GM21423 (cell line): ENCODE data around the gene TRIO.

Experiments
- ATAC-seq: cut with Tn5 transposase; IDR thresholded peaks from one replicate; pipeline ENCODE4 v1.9.1; 2021; ENCODE audit warnings: mild to moderate bottlenecking, moderate library complexity; ENCODE audit not compliant: unreplicated experiment

TRIO gene

GRCh38 chr5:14443671-14444093 is 300.5 kb downstream of the TRIO start:
- no peak for ATAC-seq

GRCh38 chr5:14444161-14444560 is 301.0 kb downstream of the TRIO start:
- no peak for ATAC-seq

DNA sequence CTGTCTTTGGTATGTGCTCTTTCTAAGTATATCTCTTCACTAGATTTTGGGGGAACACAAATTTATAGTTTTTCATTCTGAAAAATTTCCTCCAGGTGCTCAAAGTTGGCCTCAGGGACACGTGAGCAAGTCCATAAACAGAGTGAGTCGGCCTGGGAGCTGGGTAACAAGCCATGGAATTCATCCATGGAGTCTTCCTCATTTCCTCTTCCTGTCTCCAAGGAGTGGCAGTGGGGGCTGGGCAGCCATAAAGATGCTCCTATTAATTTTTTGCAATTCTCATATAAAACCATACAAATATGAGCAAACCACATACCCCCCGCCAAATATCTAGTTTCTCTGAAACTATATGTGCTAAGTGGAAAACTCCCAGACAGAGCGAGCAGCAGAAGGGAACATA is 301.9 kb downstream of the TRIO start:
- no peak for ATAC-seq

- no peak for ATAC-seq
Measured at GRCh38 chr5:14445576-14446290, 302.6 kb downstream of the TRIO start.

- ATAC-seq = no peak
Measured at GRCh38 chr5:14447958-14448911, 305.1 kb downstream of the TRIO start.

- ATAC-seq = no peak
Measured at GRCh38 chr5:14449052-14449661, 306.0 kb downstream of the TRIO start.

DNA sequence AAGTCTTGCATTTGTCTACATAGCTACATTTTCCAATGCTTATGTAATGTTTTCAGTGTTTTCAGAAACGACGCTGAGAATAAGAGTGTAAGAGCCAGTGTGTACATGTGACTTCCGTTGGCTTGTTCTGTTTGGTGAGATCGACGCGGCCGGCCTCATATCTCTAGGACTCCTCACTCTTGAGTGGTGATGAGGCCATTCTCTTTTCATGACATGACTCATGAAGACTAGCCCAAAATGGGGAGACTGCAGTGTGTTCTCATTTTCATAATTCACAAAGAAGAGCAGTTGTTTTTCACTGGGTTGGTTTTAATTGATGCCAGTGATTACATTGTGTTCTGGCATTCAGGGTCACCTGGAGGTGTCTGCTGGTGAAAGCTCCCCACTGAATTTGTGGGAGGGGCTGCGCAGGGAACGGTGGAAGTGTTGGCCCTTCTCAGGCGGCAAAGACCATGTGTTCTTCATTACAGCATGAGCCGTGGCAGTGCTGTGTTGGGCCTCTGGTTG is 306.9 kb downstream of the TRIO start:
- ATAC-seq = no peak

DNA sequence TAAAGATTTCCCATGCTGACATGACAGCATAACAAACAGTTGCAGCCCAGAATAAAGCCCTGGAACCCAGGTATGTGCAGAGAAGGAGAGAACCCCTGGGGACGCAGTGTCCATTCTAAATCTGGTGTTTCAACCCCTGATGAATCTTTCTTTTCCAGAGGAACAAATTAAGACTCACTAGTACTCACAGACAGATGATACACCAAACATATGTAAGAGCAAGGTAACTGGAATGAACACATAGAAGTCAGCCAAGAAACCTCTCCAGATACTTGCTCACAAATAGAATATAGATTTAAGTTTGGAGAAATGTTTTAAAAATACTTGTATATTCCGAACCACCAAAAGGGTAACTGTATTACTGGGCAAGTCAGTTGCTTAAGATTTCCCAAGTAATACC is 307.6 kb downstream of the TRIO start:
- ATAC-seq = no peak

DNA sequence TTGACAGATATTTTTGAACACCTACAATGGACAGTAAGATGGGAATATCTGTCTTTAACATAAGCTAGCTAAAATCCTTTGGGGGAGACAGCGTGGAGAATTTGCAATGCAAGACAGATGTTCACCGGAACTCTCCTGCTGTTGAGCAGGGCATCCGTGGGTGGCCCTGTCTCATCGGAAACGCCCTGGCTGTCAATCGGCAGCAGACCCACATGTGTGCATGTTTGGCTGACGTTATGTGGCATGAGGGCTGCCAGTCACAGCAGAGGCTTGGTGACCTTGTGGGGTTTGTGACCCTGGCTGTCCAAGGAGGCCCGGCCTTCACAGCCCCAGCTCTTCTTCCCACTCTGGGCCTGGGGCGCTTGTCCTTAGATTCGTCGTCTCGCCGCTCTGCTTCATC is 308.7 kb downstream of the TRIO start:
- no peak for ATAC-seq

- no peak for ATAC-seq
Measured at GRCh38 chr5:14452685-14453454, 309.7 kb downstream of the TRIO start.

- ATAC-seq = no peak
Measured at GRCh38 chr5:14453481-14453880, 310.3 kb downstream of the TRIO start.

DNA sequence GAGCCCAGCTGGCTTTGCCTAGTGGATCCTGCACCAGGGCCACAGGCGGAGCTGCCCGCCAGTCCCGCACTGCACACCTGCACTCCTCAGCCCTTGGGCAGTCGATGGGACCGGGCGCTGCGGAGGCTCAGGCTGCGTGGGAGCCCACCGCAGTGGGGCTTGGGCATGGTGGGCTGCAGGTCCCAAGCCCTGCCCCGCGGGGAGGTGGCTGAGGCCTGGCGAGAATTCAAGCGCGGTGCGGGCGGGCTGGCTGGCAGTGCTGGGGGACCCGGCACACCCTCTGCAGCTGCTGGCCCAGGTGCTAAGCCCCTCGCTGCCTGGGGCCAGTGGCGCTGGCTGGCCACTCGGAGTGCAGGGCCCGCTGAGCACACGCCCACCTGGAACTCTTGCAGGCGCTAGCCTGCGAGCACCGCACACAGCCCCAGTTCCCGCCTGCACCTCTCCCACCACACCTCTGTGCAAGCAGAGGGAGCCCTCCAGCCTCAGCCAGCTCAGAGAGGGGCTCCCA is 312.7 kb downstream of the TRIO start:
- ATAC-seq = no peak

DNA sequence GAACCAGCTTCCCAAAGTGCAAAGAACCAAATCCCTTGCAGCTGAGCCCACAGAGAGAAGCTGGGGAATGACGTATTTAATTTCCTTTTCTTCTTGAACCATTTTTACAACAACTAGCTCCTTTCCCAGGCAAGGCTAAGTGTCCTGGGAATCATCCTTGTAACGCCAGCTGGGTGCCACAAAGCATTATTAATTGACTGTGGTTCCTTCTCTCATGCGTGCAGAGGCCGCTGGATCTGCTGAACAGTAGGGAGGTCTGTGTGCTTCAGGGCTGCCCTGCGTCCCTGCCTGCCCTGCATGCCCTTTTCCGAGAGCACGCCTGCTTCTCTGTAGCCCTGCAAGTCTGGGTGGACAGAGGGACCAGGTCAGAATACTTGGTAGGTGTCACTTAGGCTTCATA is 314.3 kb downstream of the TRIO start:
- ATAC-seq = no peak

DNA sequence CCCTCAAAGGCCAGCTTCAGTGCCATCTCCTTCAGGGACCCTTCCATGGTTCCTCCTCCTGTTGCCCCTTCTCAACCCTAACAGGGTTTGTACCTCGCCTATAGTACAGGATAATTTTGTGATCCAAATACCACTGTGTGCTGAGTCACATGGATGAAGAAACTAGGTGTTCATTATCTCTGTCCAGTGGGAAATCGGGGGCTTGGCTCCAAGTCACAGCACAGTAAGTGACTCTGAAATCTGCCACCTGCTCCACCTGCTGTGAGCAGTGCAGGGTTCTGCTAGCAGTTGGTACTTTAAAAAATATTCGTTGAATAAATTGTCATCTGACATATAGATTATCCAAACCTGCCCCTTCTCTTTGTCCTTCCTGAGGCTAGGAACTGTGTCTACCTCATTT is 315.3 kb downstream of the TRIO start:
- no peak for ATAC-seq

DNA sequence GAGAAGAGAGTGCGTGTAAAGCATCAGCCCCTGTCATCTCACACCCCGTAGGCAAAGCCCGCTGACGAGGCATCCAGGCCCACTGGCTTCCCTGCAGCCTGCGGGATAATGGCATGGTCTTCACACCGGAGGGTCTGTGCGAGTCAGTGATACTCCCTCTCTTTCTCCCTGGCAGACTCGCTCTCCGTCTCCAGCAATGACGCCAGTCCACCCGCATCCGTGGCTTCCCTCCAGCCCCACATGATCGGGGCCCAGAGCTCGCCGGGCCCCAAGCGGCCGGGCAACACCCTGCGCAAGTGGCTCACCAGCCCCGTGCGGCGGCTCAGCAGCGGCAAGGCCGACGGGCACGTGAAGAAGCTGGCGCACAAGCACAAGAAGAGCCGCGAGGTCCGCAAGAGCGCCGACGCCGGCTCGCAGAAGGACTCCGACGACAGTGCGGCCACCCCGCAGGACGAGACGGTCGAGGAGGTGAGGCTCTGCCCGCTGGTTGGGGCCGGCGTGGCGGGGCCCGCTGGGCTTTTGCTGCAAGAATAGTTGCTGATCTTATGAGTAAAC is 317.8 kb downstream of the TRIO start:
- no peak for ATAC-seq

GRCh38 chr5:14462681-14463080 is 319.5 kb downstream of the TRIO start:
- no peak for ATAC-seq

- ATAC-seq = no peak
Measured at GRCh38 chr5:14463629-14464028, 320.5 kb downstream of the TRIO start.

GRCh38 chr5:14464096-14464495 is 321.0 kb downstream of the TRIO start:
- no peak for ATAC-seq

- ATAC-seq = no peak
Measured at GRCh38 chr5:14464671-14465070, 321.5 kb downstream of the TRIO start.

DNA sequence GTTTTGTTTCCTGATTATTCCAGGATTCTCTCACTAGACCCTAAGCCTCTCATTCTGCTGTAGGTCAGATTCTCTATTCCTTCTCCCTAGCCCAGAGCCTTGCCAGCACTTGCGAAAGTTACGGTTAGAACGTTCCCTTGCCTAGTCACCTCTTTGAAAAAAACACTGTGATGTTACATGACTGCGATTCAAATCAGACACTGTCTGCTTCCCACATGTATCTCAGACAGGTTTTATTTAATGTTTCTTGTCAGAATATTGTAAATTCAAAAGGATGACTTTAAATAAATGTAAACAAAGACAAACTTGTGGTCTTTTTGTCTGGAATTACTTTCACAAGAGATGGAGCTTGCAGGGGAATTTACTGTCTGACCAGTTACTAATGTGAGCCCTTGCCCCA is 322.0 kb downstream of the TRIO start:
- ATAC-seq = no peak
